Measurements from ENCODE around the gene CUEDC2.

The CUEDC2 gene

GRCh38 chr10:102429468-102429867 lies 2.9 kb downstream of the CUEDC2 start:
- no peak overlapping the region for H3K27ac ChIP-seq

GRCh38 chr10:102426803-102427287 lies 5.5 kb downstream of the CUEDC2 start:
- H3K27ac ChIP-seq: no peak overlapping the region
- DNase-seq (ENCODE audit: low read depth, low spot score): no peak

More at GRCh38 chr10:102429468-102429867, 2.9 kb downstream of the CUEDC2 start:
- DNase-seq (ENCODE audit: low read depth, low spot score): no peak

- no peak overlapping the region for H3K27ac ChIP-seq
- no peak for DNase-seq (ENCODE audit: low read depth, low spot score)
These were observed 6.9 kb downstream of the CUEDC2 start for GRCh38 chr10:102425444-102425843.

- no peak for DNase-seq (ENCODE audit: low read depth, low spot score)
- H3K27ac ChIP-seq: no peak overlapping the region
These were observed 7.5 kb downstream of the CUEDC2 start for GRCh38 chr10:102424916-102425315.

GRCh38 chr10:102424145-102424544 lies 8.2 kb downstream of the CUEDC2 start:
- DNase-seq (ENCODE audit: low read depth, low spot score): no peak
- no peak overlapping the region for H3K27ac ChIP-seq

GRCh38 chr10:102423372-102423968 lies 8.9 kb downstream of the CUEDC2 start:
- H3K27ac ChIP-seq: no peak overlapping the region
- DNase-seq (ENCODE audit: low read depth, low spot score): no peak

- H3K27ac ChIP-seq: peak overlapping the region; percentile 87
- DNase-seq (ENCODE audit: low read depth, low spot score): peak; percentile 20
These were observed 9.7 kb downstream of the CUEDC2 start for GRCh38 chr10:102422545-102423129.

GRCh38 chr10:102421757-102422512 lies 10.4 kb downstream of the CUEDC2 start:
- no peak for DNase-seq (ENCODE audit: low read depth, low spot score)
- peak overlapping the region; percentile 87 for H3K27ac ChIP-seq

- H3K27ac ChIP-seq: peak overlapping the region; percentile 87
- no peak for DNase-seq (ENCODE audit: low read depth, low spot score)
These were observed 10.9 kb downstream of the CUEDC2 start for GRCh38 chr10:102421507-102421756.

GRCh38 chr10:102420714-102421506 lies 11.5 kb downstream of the CUEDC2 start, which contains the start of gene FBXL15:
TSS of gene FBXL15 (plus strand) at chr10:102420836. CDS start at chr10:102421130, 294 bp downstream.
- peak; percentile 73 for DNase-seq (ENCODE audit: low read depth, low spot score)
- peak within 1 kb of the TSS; percentile 87 for H3K27ac ChIP-seq

GRCh38 chr10:102420181-102420713 lies 12.1 kb downstream of the CUEDC2 start:
- peak overlapping the region; percentile 87 for H3K27ac ChIP-seq
- DNase-seq (ENCODE audit: low read depth, low spot score): no peak

GRCh38 chr10:102419269-102420180 lies 12.8 kb downstream of the CUEDC2 start:
- no peak for DNase-seq (ENCODE audit: low read depth, low spot score)
- H3K27ac ChIP-seq: peak overlapping the region; percentile 87

- no peak for DNase-seq (ENCODE audit: low read depth, low spot score)
- no peak within 1 kb of the TSS for H3K27ac ChIP-seq
These were observed 13.6 kb downstream of the CUEDC2 start, which contains the start of gene PSD for GRCh38 chr10:102418622-102419268. TSS of gene PSD (minus strand) at chr10:102418785. CDS start at chr10:102417038, 1,747 bp downstream.

- no peak overlapping the region for H3K27ac ChIP-seq
- DNase-seq (ENCODE audit: low read depth, low spot score): no peak
These were observed 15.7 kb downstream of the CUEDC2 start for GRCh38 chr10:102416695-102417094.

- no peak for DNase-seq (ENCODE audit: low read depth, low spot score)
- no peak overlapping the region for H3K27ac ChIP-seq
These were observed 16.1 kb downstream of the CUEDC2 start for GRCh38 chr10:102416283-102416682.

- H3K27ac ChIP-seq: no peak overlapping the region
- DNase-seq (ENCODE audit: low read depth, low spot score): no peak
These were observed 17.6 kb downstream of the CUEDC2 start for GRCh38 chr10:102414749-102415148.

GRCh38 chr10:102413806-102414561 lies 18.4 kb downstream of the CUEDC2 start:
- H3K27ac ChIP-seq: no peak overlapping the region
- DNase-seq (ENCODE audit: low read depth, low spot score): no peak

GRCh38 chr10:102413053-102413705 lies 19.2 kb downstream of the CUEDC2 start:
- H3K27ac ChIP-seq: no peak overlapping the region
- DNase-seq (ENCODE audit: low read depth, low spot score): no peak
